Endothelial cell of umbilical vein (primary cell): Measurements from ENCODE around the gene CTR9. TPM values are rescaled to one million over a fixed set of nuclear protein-coding genes. Genes with fewer than 3 reads are reported as not detected.

Experiments
- BruUV-seq: library from RNA; stranded (reverse); fragments of 400-500 nt; replicated peaks from 2 replicates; lab custom pipeline; 2021; lab: Mats Ljungman, UMichigan
- CTCF ChIA-PET: fragments of 300-600, 350-600 bp; sonication (Branson Sonifier 250); formaldehyde crosslinking; loops from one replicate; lab custom pipeline; 2021; ENCODE audit warnings: antibody characterized with exemption, inconsistent platforms; lab: Charles Lee
- POLR2A ChIA-PET: fragments of 300-600, 350-600 bp; sonication (Branson Sonifier 250); formaldehyde crosslinking; loops from one replicate; lab custom pipeline; 2021; ENCODE audit warnings: antibody characterized with exemption, inconsistent platforms; lab: Charles Lee
- DNase-seq: peaks from one replicate; pipeline ENCODE4 v3.0.0-alpha.2; 2011; ENCODE audit warnings: low read depth, low spot score
- FAIRE-seq: peaks from 2 replicates; lab custom pipeline; 2011; peaks lifted over from hg19 to GRCh38; lab: Jason Lieb, UNC
- H2AFZ ChIP-seq: 2 replicates; pipeline ENCODE4 v1.6.0; 2012; ENCODE audit warnings: low read depth, low read length, control low read depth, inconsistent platforms
- H3K27ac ChIP-seq: 2 replicates; pipeline ENCODE4 v1.5.1; 2011; ENCODE audit warnings: low read depth, mild to moderate bottlenecking, control low read depth, low read length, moderate library complexity; ENCODE audit not compliant: insufficient read depth
- H3K27me3 ChIP-seq, 2 experiments: 2 replicates each; pipeline versions ENCODE4 v1.6.0 to v1.6.1; 2011; ENCODE audit warnings: low read length in 2 of 2, mixed read lengths in 1 of 2; ENCODE audit not compliant: control insufficient read depth in 2 of 2, insufficient read depth in 2 of 2
- H3K36me3 ChIP-seq, 2 experiments: 2 replicates in 1 of 2; 3 replicates in 1 of 2; pipeline ENCODE4 v1.5.1; 2011; ENCODE audit warnings: low read length in 2 of 2, mild to moderate bottlenecking in 1 of 2, moderate library complexity in 1 of 2; ENCODE audit not compliant: control insufficient read depth in 2 of 2, insufficient read depth in 2 of 2; ENCODE audit errors: extremely low read depth in 1 of 2
- H3K4me1 ChIP-seq: 3 replicates; pipeline ENCODE4 v1.5.1; 2011; ENCODE audit warnings: mild to moderate bottlenecking, low read length; ENCODE audit not compliant: control insufficient read depth, insufficient read depth; ENCODE audit errors: extremely low read depth
- H3K4me2 ChIP-seq: 2 replicates; pipeline ENCODE4 v1.6.1; 2011; ENCODE audit warnings: low read length, control low read depth, mixed read lengths; ENCODE audit not compliant: insufficient read depth
- H3K4me3 ChIP-seq, 3 experiments: fragments of 200-600 bp in 1 of 3; sonication (generic), shearing (Covaris generic) in 1 of 3; replicated peaks in 1 of 3; 2 replicates each; pipeline ENCODE4 v1.5.1; 2011 to 2016; ENCODE audit warnings: control low read depth in 3 of 3, low read length in 3 of 3, mild to moderate bottlenecking in 2 of 3, inconsistent platforms in 1 of 3, low read depth in 1 of 3, moderate library complexity in 1 of 3; ENCODE audit not compliant: insufficient read depth in 1 of 3
- H3K79me2 ChIP-seq: 2 replicates; pipeline ENCODE4 v1.6.0; 2012; ENCODE audit warnings: low read length, inconsistent platforms; ENCODE audit not compliant: control insufficient read depth, insufficient read depth
- H3K9ac ChIP-seq: replicated peaks from 2 replicates; pipeline ENCODE3; 2011; ENCODE audit warnings: low read length, control low read depth; ENCODE audit not compliant: insufficient read depth; ENCODE audit errors: extremely low read depth
- H3K9me1 ChIP-seq: replicated peaks from 3 replicates; pipeline ENCODE4 v1.6.0; 2011; ENCODE audit warnings: mild to moderate bottlenecking, low read length; ENCODE audit not compliant: control insufficient read depth, insufficient read depth; ENCODE audit errors: extremely low read depth
- H3K9me3 ChIP-seq: replicated peaks from 2 replicates; pipeline ENCODE4 v1.5.1; 2012; ENCODE audit warnings: low read length, inconsistent platforms; ENCODE audit not compliant: control insufficient read depth, insufficient read depth
- H4K20me1 ChIP-seq: replicated peaks from 2 replicates; pipeline ENCODE3; 2011; ENCODE audit warnings: mild to moderate bottlenecking, low read length; ENCODE audit not compliant: control insufficient read depth, insufficient read depth; ENCODE audit errors: extremely low read depth
- CTCF ChIP-seq, 2 donors: IDR thresholded peaks; 1 replicate in 1 of 2; 2 replicates in 1 of 2; pipeline ENCODE4 v1.5.1; 2011; ENCODE audit warnings: low read length in 2 of 2, mild to moderate bottlenecking in 2 of 2, moderate library complexity in 2 of 2, control low read depth in 1 of 2, inconsistent platforms in 1 of 2, low read depth in 1 of 2; ENCODE audit not compliant: insufficient read depth in 1 of 2; ENCODE audit errors: extremely low read depth in 1 of 2
- EZH2 ChIP-seq: IDR thresholded peaks from 2 replicates; pipeline ENCODE4 v1.6.1; 2012; ENCODE audit warnings: borderline replicate concordance, low read depth, mild to moderate bottlenecking, moderate library complexity, low read length, inconsistent platforms; ENCODE audit not compliant: severe bottlenecking
- FOS ChIP-seq: IDR thresholded peaks from 2 replicates; pipeline ENCODE4 v1.6.1; 2011; ENCODE audit warnings: mild to moderate bottlenecking, low read length, moderate library complexity, borderline replicate concordance; ENCODE audit not compliant: insufficient read depth
- GATA2 ChIP-seq: IDR thresholded peaks from 2 replicates; pipeline ENCODE4 v1.7.0; 2011; ENCODE audit warnings: low read depth, mild to moderate bottlenecking, moderate library complexity, mixed read lengths, low read length; ENCODE audit not compliant: insufficient read length, insufficient read depth
- JUN ChIP-seq: IDR thresholded peaks from 2 replicates; pipeline ENCODE4 v1.6.1; 2011; ENCODE audit warnings: borderline replicate concordance, low read depth; ENCODE audit not compliant: insufficient read length, insufficient read depth
- MAX ChIP-seq: IDR thresholded peaks from 2 replicates; pipeline ENCODE4 v1.6.1; 2011; ENCODE audit not compliant: insufficient read depth, insufficient read length
- MYC ChIP-seq: IDR thresholded peaks from one replicate; pipeline ENCODE4 v1.6.1; 2011; ENCODE audit warnings: mild to moderate bottlenecking, low read depth, low read length
- POLR2A ChIP-seq: IDR thresholded peaks from 2 replicates; pipeline ENCODE4 v1.6.1; 2012; ENCODE audit warnings: low read depth, mild to moderate bottlenecking, control low read depth, low read length
- POLR2AphosphoS5 ChIP-seq: IDR thresholded peaks from 2 replicates; pipeline ENCODE4 v1.6.1; 2012; ENCODE audit warnings: low read depth, mild to moderate bottlenecking, control low read depth, low read length, moderate library complexity; ENCODE audit not compliant: insufficient read depth
- dilution Hi-C: fragments of 300-500 bp; cut with MboI; formaldehyde crosslinking; loops from one replicate; pipeline ENCODE4 v1.15.0; 2019; ENCODE audit warnings: low sequenced_read_pairs; ENCODE audit not compliant: extremely low pct_ligation_motif_present
- intact Hi-C: fragments of 100-400 bp; cut with micrococcal nuclease; formaldehyde crosslinking; loops from one replicate; pipeline ENCODE4 v1.10.0; 2022
- polyA plus RNA-seq, 4 experiments: library from polyadenylated mRNA; depleted of rRNA in 3 of 4; stranded (reverse) in 3 of 4; unstranded in 1 of 4; fragments of >200 nt; gene quantifications; 2 replicates each; pipeline versions ENCODE4 v1.2.1 to v1.2.3, GENCODE V29; 2011 to 2012; ENCODE audit warnings: missing spikeins in 1 of 4
- total RNA-seq: library from RNA; stranded (reverse); gene quantifications from 2 replicates; pipeline ENCODE4 v1.2.3, GENCODE V29; 2021

The CTR9 gene
- total and polyA plus RNA-seq, 2 donors (not counting 3 experiments of a cell fraction or from before 2014, with no cell fraction given) = 7.5 to 33.2 TPM

GRCh38 chr11:10785146-10785474 lies 34.1 kb downstream of the CTR9 start:
- Histone ChIP-seq H3K79me2 (no peaks in the 10 kb centered on the region), H3K36me3 (peaks cover 0 to 3% of the 10 kb centered on the region in 2 experiments), H3K9ac (no peak overlapping the region), H3K27ac (no peak overlapping the region), H4K20me1 (no peaks in the 10 kb centered on the region), H3K9me1 (no peaks in the 10 kb centered on the region), H3K4me2 (no peak overlapping the region), H3K9me3 (no peaks in the 10 kb centered on the region), H3K4me1 (peaks cover 19% of the 10 kb centered on the region), H3K4me3 (no peak overlapping the region), H2AFZ (no peak overlapping the region), H3K27me3 (no peaks in the 10 kb centered on the region)
- POLR2A ChIA-PET = interaction anchor here (2.1 kb wide), 1 partner anchor 24 kb away, joined by 15 read pairs; the partner anchor contains the start of gene EIF4G2
- CTCF ChIA-PET = interaction anchor here (1.3 to 1.9 kb wide), 4 partner anchors 8 to 149 kb away, joined by 4 to 13 read pairs (median 8); no protein-coding TSS in a partner anchor
- no peak for TF ChIP-seq POLR2AphosphoS5
- no peak for TF ChIP-seq GATA2
- no peak for TF ChIP-seq EZH2
- TF ChIP-seq MYC = no peak
- no peak for TF ChIP-seq CTCF (IDR thresholded peaks at IDR 0.05; ENCODE audit: extremely low read depth in 1 of 2, insufficient read depth in 1 of 2, low read depth in 1 of 2, low read length in 2 of 2)
- TF ChIP-seq POLR2A = no peak
- TF ChIP-seq FOS = no peak
- TF ChIP-seq MAX = no peak
- no peak for TF ChIP-seq JUN
- no peak for DNase-seq
- intact Hi-C loops (no loop called here), dilution Hi-C loops (no loop called here)
- FAIRE-seq = no peak
- no TSS peak for BruUV-seq
